Measurements from ENCODE around the gene OR6Q1.

- TF ChIP-seq CTCF (IDR thresholded peaks at IDR 0.05; ENCODE audit: borderline replicate concordance, extremely low read depth, low read length, poor library complexity, severe bottlenecking) (no peak), EZH2 (IDR thresholded peaks at IDR 0.05; ENCODE audit: borderline replicate concordance, low read depth, low read length, severe bottlenecking) (no peak)
Observed at GRCh38 chr11:58000699-58001098, 30.1 kb upstream of the OR6Q1 start.

Measured in DND-41 (cell line).